ENCODE data around the gene GMIP.
"Not testable (repeated sequence)": the region's sequence is repeated elsewhere in the genome, so short reads cannot be mapped to it uniquely, and the experiment has no call there.

Gene GMIP

DNA sequence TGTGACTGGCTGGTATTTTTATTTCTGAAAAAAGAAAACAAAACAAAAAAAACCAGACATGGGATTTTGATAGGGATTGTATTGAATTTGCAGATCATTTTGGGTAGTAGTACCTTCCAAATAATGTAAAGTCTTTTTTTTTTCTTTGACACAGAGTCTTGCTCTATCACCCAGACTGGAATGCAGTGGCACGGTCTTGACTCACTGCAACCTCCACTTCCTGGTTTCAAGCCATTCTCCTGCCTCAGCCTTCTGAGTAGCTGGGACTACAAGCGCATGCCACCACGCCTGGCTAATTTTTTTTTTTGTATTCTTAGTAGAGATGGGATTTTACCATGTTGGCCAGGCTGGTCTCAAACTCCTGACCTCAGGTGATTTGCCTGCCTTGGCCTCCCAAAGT is 29.4 kb upstream of the GMIP start:
- Histone ChIP-seq H3K4me3 (ENCODE audit: low read depth, low read length) (no peak overlapping the region), H3K27ac (no peak overlapping the region), H3K9ac (no peak overlapping the region), H3K36me3 (ENCODE audit: control insufficient read depth, insufficient read depth, low read length) (no peaks in the 10 kb centered on the region), H3K79me2 (no peaks in the 10 kb centered on the region), H3K4me2 (ENCODE audit: low read length) (no peak overlapping the region), H2AFZ (no peak overlapping the region), H3K27me3 (ENCODE audit: control insufficient read depth, insufficient read depth, low read length) (no peaks in the 10 kb centered on the region), H3K4me1 (no peaks in the 10 kb centered on the region), H3K9me3 (ENCODE audit: control insufficient read depth, low read length) (no peaks in the 10 kb centered on the region)
- TF ChIP-seq, protein P1, sequence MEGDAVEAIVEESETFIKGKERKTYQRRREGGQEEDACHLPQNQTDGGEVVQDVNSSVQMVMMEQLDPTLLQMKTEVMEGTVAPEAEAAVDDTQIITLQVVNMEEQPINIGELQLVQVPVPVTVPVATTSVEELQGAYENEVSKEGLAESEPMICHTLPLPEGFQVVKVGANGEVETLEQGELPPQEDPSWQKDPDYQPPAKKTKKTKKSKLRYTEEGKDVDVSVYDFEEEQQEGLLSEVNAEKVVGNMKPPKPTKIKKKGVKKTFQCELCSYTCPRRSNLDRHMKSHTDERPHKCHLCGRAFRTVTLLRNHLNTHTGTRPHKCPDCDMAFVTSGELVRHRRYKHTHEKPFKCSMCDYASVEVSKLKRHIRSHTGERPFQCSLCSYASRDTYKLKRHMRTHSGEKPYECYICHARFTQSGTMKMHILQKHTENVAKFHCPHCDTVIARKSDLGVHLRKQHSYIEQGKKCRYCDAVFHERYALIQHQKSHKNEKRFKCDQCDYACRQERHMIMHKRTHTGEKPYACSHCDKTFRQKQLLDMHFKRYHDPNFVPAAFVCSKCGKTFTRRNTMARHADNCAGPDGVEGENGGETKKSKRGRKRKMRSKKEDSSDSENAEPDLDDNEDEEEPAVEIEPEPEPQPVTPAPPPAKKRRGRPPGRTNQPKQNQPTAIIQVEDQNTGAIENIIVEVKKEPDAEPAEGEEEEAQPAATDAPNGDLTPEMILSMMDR (IDR thresholded peaks at IDR 0.05) = no peak

DNA sequence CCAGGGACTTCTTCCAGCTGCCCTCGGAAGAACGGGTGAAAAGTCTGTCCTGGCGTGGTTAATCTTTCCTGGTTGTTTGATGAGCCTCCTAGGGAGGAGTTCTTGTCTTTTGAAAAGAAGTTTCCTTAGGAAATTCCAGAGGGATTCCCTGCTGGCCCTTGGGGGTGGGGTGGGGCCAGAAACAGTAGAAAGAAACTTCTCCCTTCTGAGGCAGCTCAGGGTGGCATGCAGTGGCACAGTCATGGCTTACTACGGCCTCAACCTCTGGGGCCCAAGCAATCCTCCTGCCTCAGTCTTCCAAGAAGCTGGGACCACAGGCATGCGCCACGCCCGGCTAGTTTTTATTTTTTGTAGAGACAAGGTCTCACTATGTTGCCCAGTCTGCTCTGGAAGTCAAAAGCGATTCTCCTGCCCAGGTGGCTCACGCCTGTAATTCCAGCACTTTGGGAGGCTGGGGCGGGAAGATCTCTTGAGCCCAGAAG is 26.7 kb upstream of the GMIP start:
- Histone ChIP-seq H3K27ac (no peak overlapping the region), H2AFZ (no peak overlapping the region), H3K36me3 (ENCODE audit: control insufficient read depth, insufficient read depth, low read length) (no peaks in the 10 kb centered on the region), H3K9ac (no peak overlapping the region), H3K79me2 (no peaks in the 10 kb centered on the region), H3K4me3 (ENCODE audit: low read depth, low read length) (no peak overlapping the region), H3K27me3 (ENCODE audit: control insufficient read depth, insufficient read depth, low read length) (no peaks in the 10 kb centered on the region), H3K4me2 (ENCODE audit: low read length) (peak overlapping the region; percentile 94), H3K9me3 (ENCODE audit: control insufficient read depth, low read length) (no peaks in the 10 kb centered on the region), H3K4me1 (no peaks in the 10 kb centered on the region)
- TF ChIP-seq, protein P1 (IDR thresholded peaks at IDR 0.05) = no peak

DNA sequence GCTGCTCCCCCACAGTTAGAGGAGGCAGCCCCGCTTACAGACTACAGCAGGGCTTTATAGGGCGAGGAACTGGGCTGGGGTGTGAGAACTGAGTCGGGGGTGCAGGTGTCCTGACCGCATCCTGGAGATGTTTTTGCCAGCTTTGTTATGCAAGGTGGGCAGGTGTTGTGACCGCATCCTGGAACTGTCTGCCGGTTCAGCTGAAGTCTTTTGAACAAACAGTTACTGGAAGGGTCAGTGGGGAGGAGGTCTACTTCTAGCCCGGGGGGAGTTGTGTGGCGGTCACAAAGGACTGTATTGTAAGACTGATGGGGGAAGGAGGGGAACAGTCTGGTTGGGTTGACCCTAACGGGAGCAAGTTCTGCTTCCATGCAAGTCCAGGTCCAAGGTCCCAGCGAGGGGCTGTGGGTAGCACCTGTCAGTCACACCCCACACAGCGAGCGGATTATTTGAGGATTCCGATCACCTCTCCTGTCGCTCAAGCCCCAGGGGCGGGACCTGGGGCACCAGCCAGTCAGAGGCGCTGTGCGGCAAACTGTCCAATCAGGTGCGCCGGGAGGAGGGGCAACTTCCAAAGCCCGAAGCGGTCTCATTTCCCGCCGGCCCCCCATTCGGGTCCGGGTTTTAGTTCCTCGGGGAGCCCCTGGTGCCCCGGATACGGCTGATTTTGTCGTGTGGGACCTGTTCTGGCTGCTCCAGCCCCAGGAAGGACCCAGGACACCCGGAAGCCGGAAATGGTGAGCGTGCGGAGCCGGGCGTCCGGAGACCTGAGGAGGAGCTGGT is 25.0 kb upstream of the GMIP start, which contains the start of gene ZNF101:
Gene ZNF101, plus strand, starts transcription at position 610 of the 783 bp plus-strand sequence. Its CDS starts 125 bp downstream, at position 735.
- Histone ChIP-seq H3K27ac (peak within 1 kb of the TSS; percentile 65), H3K4me1 (no peaks in the 10 kb centered on the region), H3K27me3 (ENCODE audit: control insufficient read depth, insufficient read depth, low read length) (no peaks in the 10 kb centered on the region), H3K9me3 (ENCODE audit: control insufficient read depth, low read length) (no peaks in the 10 kb centered on the region), H3K4me3 (ENCODE audit: low read depth, low read length) (peak within 1 kb of the TSS; percentile 87), H3K36me3 (ENCODE audit: control insufficient read depth, insufficient read depth, low read length) (no peaks in the 10 kb centered on the region), H3K4me2 (ENCODE audit: low read length) (peak within 1 kb of the TSS; percentile 94), H2AFZ (peak within 1 kb of the TSS; percentile 95), H3K79me2 (no peaks in the 10 kb centered on the region), H3K9ac (peak within 1 kb of the TSS; percentile 38)
- TF ChIP-seq, protein P1 (IDR thresholded peaks at IDR 0.05) = no peak

DNA sequence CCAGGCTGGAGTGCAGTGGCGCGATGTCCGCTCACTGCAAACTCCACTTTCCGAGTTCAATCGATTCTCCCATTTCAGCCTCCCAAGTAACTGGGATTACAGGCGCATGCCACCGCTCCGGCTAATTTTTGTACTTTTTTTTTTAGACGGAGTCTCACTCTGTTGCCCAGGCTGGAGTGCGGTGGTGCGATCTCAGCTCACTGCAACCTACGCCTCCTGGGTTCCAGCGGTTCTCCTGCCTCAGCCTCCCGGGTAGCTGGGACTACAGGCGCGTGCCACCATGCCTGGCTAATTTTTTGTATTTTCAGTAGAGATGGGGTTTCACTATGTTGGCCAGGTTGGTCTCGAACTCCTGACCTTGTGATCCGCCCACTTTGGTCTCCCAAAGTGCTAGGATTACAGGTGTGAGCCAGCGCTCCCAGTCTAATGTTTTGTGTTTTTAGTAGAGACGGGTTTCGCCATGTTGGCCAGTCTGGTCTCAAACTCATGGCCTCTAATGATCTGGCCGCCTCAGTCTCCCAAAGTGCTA is 22.0 kb upstream of the GMIP start:
- not testable (repeated sequence) for H3K4me2 ChIP-seq (ENCODE audit: low read length); H3K9me3 ChIP-seq (ENCODE audit: control insufficient read depth, low read length); H2AFZ ChIP-seq; H3K4me1 ChIP-seq; H3K27ac ChIP-seq; H3K36me3 ChIP-seq (ENCODE audit: control insufficient read depth, insufficient read depth, low read length); H3K9ac ChIP-seq; H3K79me2 ChIP-seq; H3K4me3 ChIP-seq (ENCODE audit: low read depth, low read length); H3K27me3 ChIP-seq (ENCODE audit: control insufficient read depth, insufficient read depth, low read length)

DNA sequence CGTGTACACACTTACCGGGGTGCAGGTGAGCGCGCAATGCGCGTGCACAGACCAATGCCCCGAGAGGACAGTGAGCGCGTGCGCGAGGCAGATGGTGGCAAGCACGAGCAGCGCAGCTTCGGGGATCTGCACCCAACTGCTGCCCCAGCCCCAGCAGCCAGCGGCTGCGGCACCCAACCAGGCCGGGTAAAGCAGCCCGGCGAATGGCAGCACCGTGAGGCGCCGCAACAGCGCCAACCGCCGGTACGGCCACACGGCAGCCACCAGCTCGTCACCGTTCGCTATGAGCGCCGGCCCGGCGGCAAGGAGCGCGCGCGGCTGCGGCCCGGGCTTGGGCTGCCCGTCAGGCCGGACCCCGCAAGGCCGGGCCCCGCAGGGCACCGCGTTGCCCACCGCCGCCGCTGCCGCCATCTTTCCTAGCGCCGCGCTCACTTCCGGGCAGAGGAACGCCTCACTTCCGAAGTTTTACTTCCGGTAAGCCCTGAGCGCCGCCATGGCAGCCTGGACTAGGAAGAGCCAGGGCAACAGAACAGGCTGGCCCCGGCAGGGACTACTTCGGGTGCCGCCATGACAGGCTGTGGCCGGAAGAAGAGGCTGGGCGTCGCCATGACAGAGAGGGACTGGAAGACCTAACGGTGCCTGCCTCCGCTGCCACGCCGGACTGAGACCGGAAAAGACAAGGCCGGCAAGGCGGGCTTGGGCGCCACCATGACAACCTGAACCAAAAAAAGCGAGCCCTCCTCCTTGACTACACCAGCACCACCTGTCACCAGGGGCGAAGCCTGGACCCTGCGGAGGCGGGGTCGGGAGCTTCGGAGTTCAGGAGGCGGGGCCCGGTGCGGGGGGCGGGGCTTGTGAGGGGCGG is 20.0 kb upstream of the GMIP start, which contains the start of gene ATP13A1:
Gene ATP13A1, minus strand, starts transcription at position 421 of the 865 bp plus-strand sequence. Its CDS starts 10 bp downstream, at position 411.
- Histone ChIP-seq H3K9ac (no peak within 1 kb of the TSS), H3K9me3 (ENCODE audit: control insufficient read depth, low read length) (no peaks in the 10 kb centered on the region), H3K27ac (peak within 1 kb of the TSS; percentile 88), H3K79me2 (peaks cover 4% of the 10 kb centered on the region), H3K36me3 (ENCODE audit: control insufficient read depth, insufficient read depth, low read length) (no peaks in the 10 kb centered on the region), H3K27me3 (ENCODE audit: control insufficient read depth, insufficient read depth, low read length) (no peaks in the 10 kb centered on the region), H3K4me1 (peaks cover 10% of the 10 kb centered on the region), H3K4me3 (ENCODE audit: low read depth, low read length) (peak within 1 kb of the TSS; percentile 81), H2AFZ (peak within 1 kb of the TSS; percentile 71), H3K4me2 (ENCODE audit: low read length) (peak within 1 kb of the TSS; percentile 98)
- TF ChIP-seq, protein P1 (IDR thresholded peaks at IDR 0.05) = no peak

All from parathyroid adenoma (tissue), 2 donors.